Fibroblast of villous mesenchyme (primary cell): ENCODE results near the gene KIF2A. TPM values are rescaled to one million over a fixed set of nuclear protein-coding genes. Genes with fewer than 3 reads are reported as not detected.
A peak's percentile ranks its signal among the peaks of the same experiment; 100 is the strongest.

ENCODE experiments used
- DNase-seq: peaks from one replicate; pipeline ENCODE4 v3.0.0-alpha.2; 2010; ENCODE audit warnings: low read depth
- H3K4me3 ChIP-seq: 2 replicates; pipeline ENCODE4 v1.5.1; 2011; ENCODE audit warnings: low read depth, mild to moderate bottlenecking, low read length
- CTCF ChIP-seq: IDR thresholded peaks from 2 replicates; pipeline ENCODE4 v1.5.1; 2012; ENCODE audit warnings: low read depth, mild to moderate bottlenecking, low read length; ENCODE audit not compliant: insufficient read depth
- total RNA-seq: library from RNA; depleted of rRNA; stranded (reverse); fragments of >200 nt; gene quantifications from 2 replicates; pipeline ENCODE4 v1.2.3, GENCODE V29; 2012

The KIF2A gene
- total RNA-seq, 1 donor, result 69.1 TPM

GRCh38 chr5:62328772-62329491 is 22.9 kb downstream of the KIF2A start:
- TF ChIP-seq CTCF, result no peak
- no peak overlapping the region for H3K4me3 ChIP-seq
- DNase-seq, result peak; percentile 40

GRCh38 chr5:62330302-62330701 is 24.3 kb downstream of the KIF2A start:
- H3K4me3 ChIP-seq, result no peak overlapping the region
- DNase-seq, result no peak
- no peak for TF ChIP-seq CTCF

- DNase-seq, result no peak
- no peak for TF ChIP-seq CTCF
- H3K4me3 ChIP-seq, result no peak overlapping the region
Measured at GRCh38 chr5:62331921-62332320, 25.9 kb downstream of the KIF2A start.

- H3K4me3 ChIP-seq, result no peak overlapping the region
- no peak for DNase-seq
- no peak for TF ChIP-seq CTCF
Measured at GRCh38 chr5:62333250-62333794, 27.3 kb downstream of the KIF2A start.

- no peak for TF ChIP-seq CTCF
- no peak overlapping the region for H3K4me3 ChIP-seq
- no peak for DNase-seq
Measured at GRCh38 chr5:62334082-62334481, 28.1 kb downstream of the KIF2A start.

GRCh38 chr5:62340392-62340791 is 34.4 kb downstream of the KIF2A start:
- peak; percentile 20 for DNase-seq
- no peak overlapping the region for H3K4me3 ChIP-seq
- TF ChIP-seq CTCF, result peak; percentile 43
